Cortex of kidney (tissue), 1 donor: Measurements from ENCODE around the gene ITGA5.

Experiments
- DNase-seq: peaks from one replicate; lab custom pipeline; 2025; lab: John Stamatoyannopoulos, UW

Gene ITGA5

DNA sequence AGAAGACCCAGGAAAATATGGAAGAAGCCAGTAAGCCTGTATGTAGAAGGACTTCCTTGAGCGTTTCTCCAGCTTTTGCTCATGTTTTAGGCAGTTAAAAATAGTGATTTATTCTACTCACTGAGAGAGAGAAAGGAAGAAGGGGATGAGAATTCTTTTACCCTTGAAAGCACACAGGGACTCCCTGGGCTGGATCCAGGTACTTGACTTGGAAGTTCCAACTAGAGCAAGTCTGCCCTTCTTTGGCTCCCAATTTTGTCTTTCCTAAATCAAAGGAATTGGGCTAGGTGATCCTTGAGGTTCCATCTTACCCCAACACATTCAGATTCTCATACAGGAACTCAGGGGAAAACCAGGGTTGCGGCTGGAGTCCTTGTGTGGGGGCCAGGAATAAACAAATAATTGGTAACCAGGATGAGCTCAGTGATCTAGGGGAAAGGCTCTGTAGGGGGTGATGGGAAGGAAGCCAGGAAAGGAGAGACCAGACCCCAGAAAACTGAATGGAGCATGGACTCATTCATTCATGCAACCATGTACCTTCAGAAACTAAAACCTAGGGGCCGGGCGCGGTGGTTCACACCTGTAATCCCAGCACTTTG is 11.5 kb upstream of the ITGA5 start:
- no peak for DNase-seq

DNA sequence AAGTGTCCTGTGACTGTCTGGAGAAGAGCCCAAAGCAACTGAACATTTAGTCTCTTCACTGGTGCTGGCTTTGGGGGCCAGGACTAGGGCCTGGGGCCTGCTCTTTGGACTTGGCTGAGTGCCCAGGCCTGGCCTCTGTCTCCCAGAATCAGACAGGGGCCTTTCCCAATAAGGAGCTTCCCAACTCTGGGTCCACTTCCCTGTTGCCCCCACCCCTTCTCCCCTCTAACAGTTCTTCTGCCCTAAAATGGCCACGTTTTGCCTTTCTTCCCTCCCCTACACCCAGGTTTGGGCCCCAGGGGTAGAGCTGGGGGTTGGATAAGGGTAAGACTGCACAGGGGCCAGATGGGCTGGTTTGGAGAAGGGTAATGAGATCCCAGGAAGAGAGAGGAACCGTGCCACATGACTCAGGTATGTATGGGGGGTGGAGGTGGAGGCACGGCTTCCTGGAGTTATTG is 10.0 kb upstream of the ITGA5 start:
- no peak for DNase-seq

DNA sequence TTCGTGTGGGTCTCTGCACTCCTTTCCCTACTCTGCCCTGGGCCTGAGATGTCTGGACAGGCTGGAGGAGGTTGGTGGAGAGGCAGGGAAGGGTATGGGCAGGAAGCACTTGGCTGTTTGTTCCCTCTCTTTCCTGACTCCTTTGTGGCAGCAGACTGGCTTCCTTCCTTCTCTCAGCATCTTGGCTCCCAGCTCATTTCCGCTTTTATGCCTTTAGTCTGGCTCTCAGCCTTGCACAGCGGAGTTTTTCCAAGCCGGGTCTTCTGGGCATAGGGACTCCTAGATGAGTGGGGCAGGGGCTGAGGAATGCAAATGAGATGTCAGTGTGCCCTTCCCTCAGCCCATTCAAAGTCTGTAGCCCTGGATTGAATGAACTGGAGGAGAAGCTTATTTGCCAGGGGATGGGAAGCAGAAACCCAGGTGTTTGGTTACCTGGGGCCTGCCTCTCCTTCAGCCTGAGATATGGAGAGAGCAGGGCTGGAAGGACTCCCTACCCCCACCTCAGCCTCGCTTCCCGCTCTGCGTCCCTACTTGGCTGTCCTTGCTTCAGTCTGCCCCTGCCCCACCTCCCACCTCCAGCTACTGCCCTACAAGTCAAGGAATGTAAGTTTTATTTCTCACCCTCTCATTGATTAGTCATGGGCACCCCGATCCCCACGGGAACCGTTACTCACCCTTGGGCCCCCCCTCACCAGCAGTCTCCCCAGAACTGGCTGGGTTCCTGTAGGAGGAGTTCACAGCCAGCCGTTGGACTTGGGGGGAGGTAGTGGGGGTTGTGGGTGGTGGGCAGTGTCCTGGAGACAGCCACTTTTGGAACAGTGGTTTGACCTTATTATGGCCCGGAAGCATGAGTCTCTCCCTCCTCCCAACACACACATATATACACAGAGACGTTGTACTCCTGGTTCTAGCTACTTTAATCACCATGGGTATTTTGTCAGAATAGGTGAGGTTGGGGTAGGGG is 9.3 kb upstream of the ITGA5 start:
- DNase-seq: no peak

DNA sequence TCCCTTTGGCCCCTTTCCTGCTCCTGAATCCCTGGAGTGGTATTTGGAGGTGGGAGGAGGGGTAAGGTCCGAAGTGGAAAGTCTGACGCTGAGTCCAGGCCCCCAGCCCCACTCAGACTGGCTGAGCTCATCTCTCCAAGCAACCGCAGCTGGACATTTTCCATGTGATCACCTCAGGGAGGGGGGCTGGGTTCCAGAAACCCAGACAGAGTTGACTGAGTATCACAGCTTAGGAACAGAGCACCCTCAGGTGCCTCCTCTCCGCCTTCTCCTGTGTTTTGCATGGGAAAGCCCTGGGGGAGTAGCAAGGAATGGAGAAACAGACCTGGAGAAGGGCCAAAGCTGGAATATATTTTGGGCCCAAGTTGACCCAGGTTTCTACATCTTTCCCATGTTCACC is 8.0 kb upstream of the ITGA5 start:
- DNase-seq: no peak

DNA sequence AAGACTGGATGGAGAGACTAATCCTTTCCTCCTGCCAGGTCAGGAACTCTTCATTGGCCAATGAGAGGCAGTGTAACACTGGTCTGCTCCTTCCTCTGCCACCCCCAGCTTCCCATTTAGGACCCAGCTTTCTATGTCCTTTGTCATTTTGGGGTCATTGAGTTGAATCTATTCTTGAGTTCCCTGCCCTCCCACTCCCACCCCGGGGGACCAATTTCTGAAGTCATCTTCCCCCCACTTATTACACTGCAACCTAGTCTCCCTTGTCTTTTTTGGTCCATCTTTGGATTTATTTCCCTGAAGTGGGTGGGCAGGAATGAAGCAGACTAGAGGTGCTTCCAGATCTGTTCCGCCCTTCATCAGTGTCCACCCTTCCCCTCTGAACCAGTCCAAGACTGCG is 7.6 kb upstream of the ITGA5 start:
- DNase-seq: no peak

DNA sequence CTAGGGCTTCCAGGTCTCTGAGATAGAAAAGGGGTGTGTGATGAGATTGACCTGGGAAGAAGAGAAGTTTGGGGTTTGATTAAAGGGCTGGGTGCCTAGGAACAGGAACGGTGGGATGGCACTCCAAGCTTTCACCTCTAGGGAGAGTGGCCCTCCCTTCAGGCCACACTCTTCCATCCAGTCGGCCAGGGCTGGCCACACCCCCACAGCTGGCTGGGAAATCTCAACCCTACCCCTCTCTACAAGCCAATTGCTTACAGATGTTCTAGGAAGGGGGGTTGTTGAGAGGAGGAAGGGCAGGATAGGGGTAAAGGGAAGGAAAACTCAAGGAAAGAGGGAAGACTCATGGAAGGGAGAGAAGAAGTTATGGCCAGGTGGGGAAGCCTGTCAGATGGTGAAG is 6.6 kb upstream of the ITGA5 start:
- DNase-seq: no peak

DNA sequence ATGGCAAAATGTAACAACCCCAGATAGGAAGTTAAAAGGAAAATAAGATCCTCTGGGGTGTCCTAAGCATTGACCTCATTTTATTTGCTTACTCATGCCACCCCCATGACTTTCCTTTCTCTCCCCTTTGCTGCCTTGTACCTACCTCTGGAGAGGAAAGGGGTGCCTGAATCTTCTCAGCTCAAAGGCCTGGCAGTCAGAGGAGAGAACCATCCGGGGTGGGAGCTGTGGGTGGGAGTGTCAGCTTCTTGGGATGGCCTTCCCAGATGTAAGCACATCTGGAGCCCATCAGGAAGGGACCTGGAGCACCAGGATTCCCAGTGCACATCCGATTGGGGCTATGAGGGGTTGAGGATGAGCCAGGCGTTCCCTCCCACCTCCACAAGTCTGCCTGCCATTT is 5.2 kb upstream of the ITGA5 start:
- DNase-seq: no peak

DNA sequence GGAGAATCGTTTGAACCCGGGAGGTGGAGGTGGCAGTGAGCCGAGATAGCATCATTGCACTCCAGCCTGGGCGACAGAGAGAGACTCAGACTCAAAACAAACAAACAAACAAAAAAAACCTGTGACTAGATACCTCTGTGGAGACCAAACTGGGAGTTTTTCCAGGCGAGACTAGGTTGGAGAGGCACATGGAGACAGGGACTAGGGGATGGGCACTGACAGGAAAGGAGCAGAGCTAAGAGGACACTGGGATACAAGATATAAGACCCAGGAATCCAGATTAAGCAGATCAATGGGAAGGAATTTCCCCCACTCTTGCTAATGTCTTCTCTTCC is 4.7 kb upstream of the ITGA5 start:
- no peak for DNase-seq

DNA sequence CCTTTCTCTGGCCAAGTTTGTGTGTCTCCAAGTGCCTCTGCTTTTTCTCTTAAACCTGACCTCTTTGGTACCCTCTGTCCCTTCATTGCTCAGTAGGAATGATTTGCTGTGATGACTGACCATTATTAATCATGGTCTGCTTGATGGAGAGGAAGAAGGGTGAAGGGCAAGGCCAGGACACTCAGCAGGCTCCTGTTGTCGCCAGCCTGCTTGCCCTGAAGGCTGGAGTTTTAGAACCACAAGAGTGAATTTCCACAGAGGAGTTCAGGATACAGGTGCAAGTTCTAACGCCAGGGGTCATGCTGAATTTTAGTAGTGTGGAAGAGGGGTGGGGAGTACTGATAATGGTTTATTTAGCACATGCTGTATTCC is 2.8 kb upstream of the ITGA5 start:
- no peak for DNase-seq

DNA sequence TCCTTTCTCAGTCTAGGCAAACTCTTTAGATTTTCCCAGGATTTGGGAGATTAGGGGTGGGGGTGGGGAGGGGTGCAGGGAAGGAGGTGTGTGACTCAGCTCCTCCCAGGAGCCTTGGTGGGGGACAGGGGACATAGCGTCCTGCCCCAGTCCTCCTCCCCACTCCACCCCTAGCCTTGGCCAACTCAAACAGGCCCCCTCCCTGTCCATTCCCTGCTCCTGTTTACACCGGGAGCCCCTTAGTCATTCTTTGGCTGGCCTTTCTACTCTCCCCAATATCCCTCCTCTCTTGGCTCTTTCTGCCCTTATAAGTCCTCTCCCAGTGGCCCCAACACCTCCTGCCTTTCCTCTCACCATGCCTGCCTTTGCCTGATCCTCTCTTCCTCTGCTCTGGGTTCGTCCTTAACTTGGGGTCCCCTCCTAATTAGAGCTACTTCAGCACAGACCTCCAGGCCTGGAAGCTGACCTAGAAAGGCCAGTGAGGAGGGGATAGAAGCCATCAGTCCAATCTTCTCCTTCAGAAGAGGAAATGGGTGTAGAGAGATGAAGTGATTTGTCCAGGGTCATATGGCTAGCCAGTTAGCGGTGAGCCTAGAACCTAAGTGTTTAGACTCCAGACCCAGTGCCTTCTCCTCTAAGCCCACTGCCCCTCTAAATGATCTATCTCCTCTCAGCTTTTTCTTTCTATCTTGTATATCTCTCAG is 2.3 kb upstream of the ITGA5 start:
- no peak for DNase-seq

DNA sequence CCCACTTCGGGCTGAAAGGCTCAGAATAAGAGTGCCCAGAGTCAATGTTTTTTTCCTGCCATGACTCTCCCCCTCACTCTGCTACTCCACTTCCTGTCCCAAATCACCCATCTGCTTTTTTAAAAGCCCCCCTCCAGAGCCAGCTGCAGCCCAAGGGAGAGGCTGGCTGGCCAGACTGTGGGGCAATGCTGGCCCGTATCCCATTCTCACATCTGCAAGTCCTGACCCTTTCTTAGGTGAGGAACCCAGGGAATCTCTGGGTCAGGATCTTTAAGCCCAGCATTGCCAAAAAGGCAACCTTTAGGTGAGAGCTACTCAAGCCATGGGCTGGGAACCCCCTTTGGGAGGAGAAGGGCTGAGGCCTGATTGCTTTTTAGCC is 1.7 kb upstream of the ITGA5 start:
- DNase-seq: no peak

DNA sequence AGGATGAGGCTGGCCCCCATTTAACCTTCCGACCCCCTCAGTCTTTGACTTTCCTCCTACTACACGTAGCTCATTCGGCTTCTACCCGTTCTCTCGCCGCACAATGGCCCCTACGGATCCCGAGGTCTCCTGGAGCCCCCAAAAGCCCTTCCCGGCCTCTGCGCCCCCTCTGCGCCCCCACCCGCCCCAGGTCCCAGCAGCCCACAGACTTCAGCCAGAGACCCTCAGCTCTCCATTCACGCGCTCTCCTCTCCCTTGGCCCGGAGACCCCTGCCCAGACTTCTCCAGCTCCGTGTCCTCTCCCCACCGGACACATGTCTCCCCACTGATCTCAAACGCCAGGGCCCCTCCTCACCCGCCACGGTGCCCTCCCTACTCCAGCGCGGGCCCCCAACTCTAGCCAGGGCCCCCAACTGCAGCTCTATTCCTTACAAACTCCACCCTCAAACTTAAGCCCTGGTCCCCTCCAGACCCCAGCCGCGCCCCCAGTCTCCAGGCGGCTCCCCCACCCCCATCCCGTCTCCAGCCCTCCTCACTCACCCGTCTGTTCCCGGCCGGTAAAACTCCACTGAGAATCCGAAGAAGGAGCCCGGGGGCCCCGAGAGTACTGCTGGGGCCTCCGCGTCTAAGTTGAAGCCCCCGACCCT is 502 bp downstream of the ITGA5 start:
- DNase-seq: no peak

DNA sequence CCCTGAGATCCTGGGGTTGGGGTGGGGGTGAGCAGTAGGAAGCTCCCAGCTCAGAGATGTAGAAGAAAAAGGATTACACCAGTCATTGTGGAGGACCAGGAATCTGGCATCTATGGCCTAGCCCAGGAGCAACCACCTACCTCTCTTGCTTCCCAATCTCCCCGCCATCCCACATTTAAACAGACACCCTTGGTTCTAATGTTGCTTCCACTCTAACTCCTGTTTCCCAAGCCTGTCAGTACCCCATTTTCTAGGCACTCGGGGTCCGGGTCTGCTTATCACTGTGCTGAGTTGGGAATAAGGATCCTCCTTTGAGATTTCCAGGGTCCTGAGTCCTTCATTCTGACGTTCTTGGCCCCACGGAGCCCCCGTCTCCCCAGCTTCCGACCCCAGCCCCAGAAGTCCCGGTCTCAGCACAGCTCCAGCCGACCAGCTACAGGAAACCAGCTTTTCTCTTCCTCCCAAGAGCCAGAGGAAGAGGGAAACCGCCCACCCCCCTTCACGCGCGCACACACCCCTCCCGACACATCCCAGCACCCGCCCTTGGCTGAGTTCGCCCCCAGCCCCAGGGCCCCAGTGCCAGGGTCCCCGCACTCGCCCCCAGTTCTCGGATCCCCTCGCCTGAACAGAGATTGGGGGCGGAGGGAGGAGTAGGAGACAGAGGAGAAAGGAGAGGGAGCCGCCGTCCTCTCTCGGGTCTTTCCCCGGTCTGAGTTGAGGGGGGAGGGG is 1.2 kb downstream of the ITGA5 start:
- no peak for DNase-seq

DNA sequence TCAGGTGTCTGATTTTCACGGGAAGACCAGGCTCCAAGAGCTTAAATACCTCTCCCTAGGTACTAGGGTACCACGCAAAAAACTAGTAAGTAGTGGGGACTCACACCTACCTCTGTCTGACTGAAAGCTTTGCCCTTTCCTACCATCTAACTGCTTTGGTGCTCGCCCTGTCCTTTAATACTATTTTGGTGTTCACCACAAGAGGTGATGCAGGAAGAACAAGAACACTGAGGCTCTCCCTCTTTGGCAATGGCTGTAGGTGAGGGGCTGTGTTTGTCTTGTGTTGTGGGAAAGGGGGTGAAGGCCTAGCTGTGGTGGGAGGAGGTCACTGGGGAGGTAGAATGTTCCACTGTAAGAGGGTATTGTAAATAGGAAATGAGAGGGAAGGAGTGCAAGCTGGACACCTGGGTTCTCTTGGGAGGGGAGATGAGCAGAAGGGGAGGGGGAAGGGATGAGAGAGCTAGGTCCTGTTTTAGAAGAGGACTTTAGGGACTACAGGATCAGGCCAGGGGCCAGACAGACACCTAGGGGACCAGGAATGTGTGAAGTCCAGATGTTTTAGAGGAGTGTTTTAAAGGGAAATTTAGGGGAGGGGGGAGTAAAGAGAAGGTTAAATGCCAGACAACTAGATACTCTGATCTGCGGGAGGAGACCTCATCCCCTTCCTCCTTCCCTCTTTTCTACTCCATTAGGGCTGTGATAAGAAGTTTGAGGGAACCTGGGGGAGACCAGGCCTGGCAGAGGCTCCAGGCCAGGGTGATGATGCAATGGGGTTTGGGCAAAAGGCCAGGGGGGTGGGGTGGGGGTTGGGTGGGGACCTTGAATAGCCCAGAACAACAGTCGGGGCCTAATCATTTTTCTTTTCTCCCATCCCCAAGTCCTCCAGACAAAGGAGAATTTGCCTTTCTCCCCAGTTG is 2.1 kb downstream of the ITGA5 start:
- no peak for DNase-seq

DNA sequence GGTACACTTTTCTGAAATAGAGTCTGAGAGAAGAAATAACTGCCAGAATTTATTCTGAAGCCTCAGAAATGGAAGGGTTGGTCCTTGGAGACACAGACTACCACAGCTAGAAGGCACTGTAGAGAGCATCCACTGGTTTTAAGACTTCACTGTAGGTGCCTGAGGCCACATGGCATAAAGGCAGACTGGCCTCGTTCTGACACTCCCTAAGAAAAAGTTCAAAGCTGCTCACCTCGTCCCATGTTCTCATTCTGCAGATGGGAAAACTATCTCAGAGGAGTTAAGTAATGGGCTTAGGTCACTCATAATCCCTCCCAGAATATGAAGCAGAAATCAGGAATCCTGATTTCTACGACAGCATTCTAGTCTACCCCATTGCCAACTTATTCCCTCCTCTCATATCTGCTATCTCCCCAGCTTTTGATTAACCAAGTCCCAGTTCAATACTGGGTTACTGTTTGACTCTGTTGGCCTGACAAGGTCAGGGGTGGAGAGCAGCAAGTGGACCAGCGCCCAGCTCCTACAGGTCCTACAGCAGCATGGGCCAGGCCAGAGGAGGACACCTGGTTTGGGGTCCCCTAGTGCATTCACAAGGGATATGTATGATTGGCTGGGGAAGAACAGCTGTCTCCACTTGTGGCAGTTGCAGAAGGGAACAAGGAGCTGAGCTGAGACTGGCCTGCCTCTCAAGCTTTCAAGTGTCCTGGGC is 3.7 kb downstream of the ITGA5 start:
- no peak for DNase-seq

DNA sequence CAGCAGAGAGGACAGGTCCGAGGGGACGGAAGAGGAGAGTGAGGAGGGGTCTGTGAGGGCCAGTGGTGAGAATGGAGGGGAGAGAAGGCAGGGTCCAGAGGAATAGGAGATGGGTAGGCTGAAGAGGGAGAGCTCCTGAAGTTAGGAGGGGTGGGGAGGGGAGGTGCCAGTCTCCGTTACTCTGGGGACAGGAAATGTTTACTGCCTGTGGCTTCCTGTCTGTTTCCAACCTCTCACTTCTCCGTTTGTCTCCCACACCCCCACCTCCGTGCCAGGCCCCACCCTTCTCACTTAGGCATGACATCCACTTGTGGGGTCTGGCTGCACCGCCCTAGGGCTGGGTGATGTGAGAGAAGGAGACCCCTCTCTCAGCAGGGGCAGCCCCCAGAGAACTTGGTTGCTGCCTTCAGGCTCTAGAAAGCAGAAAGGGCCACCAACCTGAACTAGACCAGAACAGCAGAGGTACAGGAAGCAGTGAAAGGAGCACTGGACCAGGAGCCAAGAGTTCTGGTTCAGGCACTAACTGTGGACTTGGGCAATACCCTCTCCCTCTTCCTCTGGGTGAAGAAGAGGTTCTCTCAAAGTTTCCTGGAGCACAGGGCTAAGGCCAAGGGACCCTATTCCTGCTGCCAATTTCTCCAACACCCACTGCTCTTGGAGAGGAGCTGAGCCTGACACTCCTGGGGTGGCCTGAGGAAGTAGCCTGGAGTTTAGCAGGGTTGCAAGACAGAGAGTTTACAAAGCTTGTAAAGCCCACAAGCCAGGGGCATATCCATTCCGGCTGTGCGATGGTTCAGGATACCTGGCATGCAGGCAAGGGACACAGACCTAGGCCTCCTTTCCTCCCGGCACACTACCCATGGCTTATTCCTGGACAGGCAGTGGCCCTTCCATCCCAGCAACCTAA is 5.5 kb downstream of the ITGA5 start:
- no peak for DNase-seq

DNA sequence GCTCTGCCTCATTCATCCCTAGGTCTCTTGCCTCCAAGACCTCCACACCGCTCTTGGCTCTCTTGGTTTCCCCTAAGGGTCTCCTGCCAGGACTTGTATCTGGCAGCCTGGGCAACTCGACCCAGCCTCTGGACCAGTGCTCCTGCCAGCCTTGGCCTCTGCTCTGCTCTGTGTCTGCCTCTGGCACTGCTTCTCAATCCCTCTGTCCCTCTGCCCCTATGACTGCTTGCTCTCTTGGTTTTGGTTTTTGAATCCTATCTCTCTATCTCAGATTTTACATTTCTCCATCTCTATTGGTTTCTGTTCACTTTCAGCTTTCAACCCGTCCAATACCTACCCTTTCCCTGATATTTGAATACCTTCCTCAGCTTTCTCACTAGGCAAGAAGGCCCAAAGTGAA is 6.3 kb downstream of the ITGA5 start:
- no peak for DNase-seq

DNA sequence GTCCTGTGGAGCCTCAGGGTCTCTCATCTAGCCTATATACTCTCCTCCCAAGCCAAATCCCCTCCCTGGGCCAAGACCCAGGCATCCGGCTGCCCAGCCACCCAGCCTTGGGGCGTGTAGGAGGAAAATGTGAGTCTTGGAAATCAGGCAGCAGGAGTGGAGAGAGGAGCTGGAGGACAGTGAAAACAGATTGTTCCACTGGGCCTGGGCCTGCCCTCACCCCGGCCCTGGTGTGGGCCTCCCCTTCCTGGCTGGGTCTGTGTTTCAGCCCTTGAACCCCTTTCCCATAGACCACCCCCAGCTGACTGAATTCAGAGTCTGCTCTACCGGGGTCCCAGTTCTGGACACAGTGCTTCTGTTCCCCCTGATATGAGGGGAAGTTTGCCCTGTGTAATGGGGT is 6.7 kb downstream of the ITGA5 start:
- DNase-seq: no peak
